ENCODE data around the gene PAXIP1. TPM values are rescaled to one million over a fixed set of nuclear protein-coding genes. Genes with fewer than 3 reads are reported as not detected.

PAXIP1 gene
- total RNA-seq, 1 donor from 2014 or later: 1.7 TPM

GRCh38 chr7:155032978-155033377, 30.1 kb upstream of the PAXIP1 start:
- no peaks in the 10 kb centered on the region for H3K4me1 ChIP-seq
- H3K36me3 ChIP-seq: no peaks in the 10 kb centered on the region
- TF ChIP-seq CTCF (IDR thresholded peaks at IDR 0.05): no peak

DNA sequence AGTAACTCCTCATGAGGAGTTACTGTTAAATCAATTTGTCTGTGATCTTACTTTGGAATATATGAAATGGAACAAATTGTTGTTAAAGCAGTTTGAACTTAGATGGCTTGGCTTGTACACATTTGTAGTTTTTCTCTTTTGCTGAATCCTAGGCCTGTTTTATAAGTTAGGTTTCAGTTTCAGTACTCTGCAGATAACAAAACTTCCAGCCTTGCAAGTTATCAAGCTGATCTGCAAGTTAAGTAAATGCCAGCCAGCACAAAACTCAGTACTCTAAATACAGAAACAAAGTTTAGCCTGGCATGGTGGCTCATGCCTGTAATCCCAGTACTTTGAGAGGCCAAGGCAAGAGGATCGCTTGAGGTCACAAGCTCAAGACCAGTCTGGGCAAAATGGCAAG, 25.0 kb upstream of the PAXIP1 start:
- H3K4me3 ChIP-seq: no peak overlapping the region
- no peaks in the 10 kb centered on the region for H3K4me1 ChIP-seq
- H3K27ac ChIP-seq: no peak overlapping the region
- DNase-seq (ENCODE audit: low spot score in 2 of 2): no peak
- intact Hi-C loops (cut with DNase I): no loop called here
- H3K27me3 ChIP-seq: no peaks in the 10 kb centered on the region
- H3K36me3 ChIP-seq: no peaks in the 10 kb centered on the region
- H3K9me3 ChIP-seq: no peaks in the 10 kb centered on the region
- TF ChIP-seq CTCF (IDR thresholded peaks at IDR 0.05): no peak

More at GRCh38 chr7:155032978-155033377, 30.1 kb upstream of the PAXIP1 start:
- Histone ChIP-seq H3K27me3 (no peaks in the 10 kb centered on the region), H3K27ac (no peak overlapping the region), H3K4me3 (no peak overlapping the region), H3K9me3 (no peaks in the 10 kb centered on the region)
- DNase-seq (ENCODE audit: low spot score in 2 of 2): no peak
- intact Hi-C loops (cut with DNase I): no loop called here

DNA sequence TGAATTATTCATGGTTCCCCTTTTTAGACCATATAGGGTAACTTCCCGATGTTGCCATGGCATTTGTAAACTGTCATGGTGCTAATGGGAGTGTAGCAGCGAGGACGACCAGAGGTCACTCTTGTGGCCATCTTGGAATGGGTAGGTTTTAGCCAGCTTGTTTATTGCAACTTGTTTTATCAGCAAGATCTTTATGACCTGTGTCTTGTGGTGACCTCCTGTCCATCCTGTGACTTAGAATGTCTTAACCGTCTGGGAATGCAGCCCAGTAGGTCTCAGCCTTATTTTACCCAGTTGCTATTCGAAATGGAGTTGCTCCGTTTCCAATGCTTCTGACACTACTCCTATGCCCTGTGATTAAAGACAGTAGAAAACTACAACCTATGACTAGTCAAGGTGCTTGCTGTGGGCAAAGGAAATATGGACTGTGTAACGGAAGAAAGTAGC, 18.8 kb upstream of the PAXIP1 start:
- H3K4me3 ChIP-seq: no peak overlapping the region
- H3K9me3 ChIP-seq: no peaks in the 10 kb centered on the region
- no peaks in the 10 kb centered on the region for H3K36me3 ChIP-seq
- H3K27ac ChIP-seq: no peak overlapping the region
- no peak for TF ChIP-seq CTCF (IDR thresholded peaks at IDR 0.05)
- intact Hi-C loops (cut with DNase I): no loop called here
- DNase-seq (ENCODE audit: low spot score in 2 of 2): no peak
- no peaks in the 10 kb centered on the region for H3K4me1 ChIP-seq
- H3K27me3 ChIP-seq: no peaks in the 10 kb centered on the region

- intact Hi-C loops (cut with DNase I): no loop called here
- TF ChIP-seq CTCF (IDR thresholded peaks at IDR 0.05): no peak
These were observed 18.1 kb upstream of the PAXIP1 start for GRCh38 chr7:155020996-155021395.

DNA sequence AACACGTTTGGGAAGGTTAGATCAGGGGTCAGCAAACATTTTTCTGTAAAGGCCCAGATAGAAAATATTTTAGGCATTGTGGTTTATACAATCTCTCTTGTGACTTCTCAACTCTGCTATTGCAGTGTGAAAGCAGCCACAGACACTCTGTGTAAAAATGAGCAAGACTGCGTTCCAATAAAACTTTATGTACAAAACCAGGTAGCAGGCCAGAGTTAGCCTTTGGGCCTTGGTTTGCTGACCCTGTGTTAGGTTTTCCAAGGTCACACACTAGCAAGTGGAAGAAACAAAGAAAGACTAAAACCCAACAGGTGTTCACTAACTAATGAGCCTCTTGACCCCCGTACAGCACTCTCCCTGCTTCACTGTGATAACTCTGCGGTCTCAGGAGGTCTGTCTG, 14.9 kb upstream of the PAXIP1 start:
- H3K4me3 ChIP-seq: no peak overlapping the region
- no peaks in the 10 kb centered on the region for H3K4me1 ChIP-seq
- H3K9me3 ChIP-seq: no peaks in the 10 kb centered on the region
- H3K27ac ChIP-seq: no peak overlapping the region
- H3K36me3 ChIP-seq: no peaks in the 10 kb centered on the region
- no peaks in the 10 kb centered on the region for H3K27me3 ChIP-seq
- no peak for TF ChIP-seq CTCF (IDR thresholded peaks at IDR 0.05)
- no peak for DNase-seq (ENCODE audit: low spot score in 2 of 2)
- intact Hi-C loops (cut with DNase I): no loop called here

More at GRCh38 chr7:155020996-155021395, 18.1 kb upstream of the PAXIP1 start:
- no peaks in the 10 kb centered on the region for H3K9me3 ChIP-seq
- H3K36me3 ChIP-seq: no peaks in the 10 kb centered on the region
- H3K27ac ChIP-seq: no peak overlapping the region
- H3K27me3 ChIP-seq: no peaks in the 10 kb centered on the region
- no peak for DNase-seq (ENCODE audit: low spot score in 2 of 2)
- no peaks in the 10 kb centered on the region for H3K4me1 ChIP-seq
- H3K4me3 ChIP-seq: no peak overlapping the region

DNA sequence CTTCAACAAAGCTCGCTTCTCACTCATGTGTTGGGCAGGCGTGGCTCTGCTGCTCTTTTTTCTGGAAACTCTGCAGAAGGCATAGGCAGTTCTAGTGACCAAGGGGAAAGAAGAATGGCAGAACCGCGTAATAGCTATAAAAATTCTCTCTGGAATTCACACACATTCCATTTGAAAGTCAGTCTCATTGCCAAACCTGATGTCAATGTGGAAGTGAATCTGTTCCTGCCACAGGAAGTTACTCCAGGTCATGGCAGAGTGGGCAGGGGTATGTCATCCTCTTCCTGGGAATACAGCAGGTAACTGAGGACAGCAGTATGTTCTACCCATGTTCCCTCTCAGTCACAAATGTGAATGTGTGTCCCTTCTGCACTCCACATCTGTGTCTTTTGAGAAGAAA, 8.2 kb upstream of the PAXIP1 start:
- Histone ChIP-seq H3K27ac (no peak overlapping the region), H3K27me3 (no peaks in the 10 kb centered on the region), H3K9me3 (no peaks in the 10 kb centered on the region), H3K36me3 (peaks cover 0 to 3% of the 10 kb centered on the region in 2 donors), H3K4me1 (no peaks in the 10 kb centered on the region), H3K4me3 (no peak overlapping the region)
- DNase-seq (ENCODE audit: low spot score in 2 of 2): no peak
- intact Hi-C loops (cut with DNase I): no loop called here
- no peak for TF ChIP-seq CTCF (IDR thresholded peaks at IDR 0.05)
